GM19463 (cell line): ENCODE results near the gene LURAP1L.
A peak's percentile ranks its signal among the peaks of the same experiment; 100 is the strongest.

Source experiments
- ATAC-seq: cut with Tn5 transposase; IDR thresholded peaks from one replicate; pipeline ENCODE4 v1.9.1; 2021; ENCODE audit warnings: mild to moderate bottlenecking, moderate library complexity; ENCODE audit not compliant: unreplicated experiment

Gene LURAP1L

GRCh38 chr9:12774861-12775678 is at the start of gene LURAP1L:
LURAP1L (plus strand) TSS chr9:12775020; CDS start chr9:12775716, 696 bp downstream.
- no peak for ATAC-seq

- no peak for ATAC-seq
These were observed 48.0 kb upstream of the LURAP1L start for GRCh38 chr9:12726795-12727194.

GRCh38 chr9:12730198-12730597 is 44.6 kb upstream of the LURAP1L start:
- ATAC-seq: no peak

- no peak for ATAC-seq
These were observed 43.9 kb upstream of the LURAP1L start for GRCh38 chr9:12730927-12731326.

GRCh38 chr9:12732971-12733370 is 41.8 kb upstream of the LURAP1L start:
- ATAC-seq: no peak

GRCh38 chr9:12735665-12736064 is 39.2 kb upstream of the LURAP1L start:
- ATAC-seq: no peak

- ATAC-seq: no peak
These were observed 36.9 kb upstream of the LURAP1L start for GRCh38 chr9:12737871-12738270.

- ATAC-seq: no peak
These were observed 35.7 kb upstream of the LURAP1L start for GRCh38 chr9:12739014-12739652.

- ATAC-seq: no peak
These were observed 34.0 kb upstream of the LURAP1L start for GRCh38 chr9:12740845-12741244.

- ATAC-seq: no peak
These were observed 26.8 kb upstream of the LURAP1L start for GRCh38 chr9:12748016-12748415.

- ATAC-seq: no peak
These were observed 25.9 kb upstream of the LURAP1L start for GRCh38 chr9:12748954-12749353.

- ATAC-seq: no peak
These were observed 20.9 kb upstream of the LURAP1L start for GRCh38 chr9:12753931-12754330.

- ATAC-seq: no peak
These were observed 15.1 kb upstream of the LURAP1L start for GRCh38 chr9:12759761-12760160.

- ATAC-seq: no peak
These were observed 14.1 kb upstream of the LURAP1L start for GRCh38 chr9:12760758-12761157.

- ATAC-seq: no peak
These were observed 10.7 kb upstream of the LURAP1L start for GRCh38 chr9:12764150-12764549.

GRCh38 chr9:12765088-12765798 is 9.6 kb upstream of the LURAP1L start:
- no peak for ATAC-seq

GRCh38 chr9:12766357-12766756 is 8.5 kb upstream of the LURAP1L start:
- no peak for ATAC-seq

GRCh38 chr9:12770261-12770660 is 4.6 kb upstream of the LURAP1L start:
- ATAC-seq: no peak

GRCh38 chr9:12771891-12772290 is 2.9 kb upstream of the LURAP1L start:
- no peak for ATAC-seq

GRCh38 chr9:12773562-12773961 is 1.3 kb upstream of the LURAP1L start:
- ATAC-seq: no peak

GRCh38 chr9:12775679-12776512 is 1.1 kb downstream of the LURAP1L start:
- peak; percentile 63 for ATAC-seq
